Thymus (tissue), 11 donors: ENCODE measurements around the gene MAP6. TPM values are rescaled to one million over a fixed set of nuclear protein-coding genes. Genes with fewer than 3 reads are reported as not detected.

ENCODE experiments used
- DNase-seq, 9 donors: peaks; one replicate each; pipeline ENCODE4 v3.0.0-alpha.2; 2013; ENCODE audit warnings: low spot score in 9 of 9, low read depth in 6 of 9, missing footprints in 1 of 9
- H3K27ac ChIP-seq, 2 donors: one replicate each; pipeline ENCODE4 v1.5.1; 2013; ENCODE audit warnings: control low read depth in 1 of 2, low read depth in 1 of 2, low read length in 1 of 2, mild to moderate bottlenecking in 1 of 2, moderate library complexity in 1 of 2
- H3K27me3 ChIP-seq, 2 donors: one replicate each; pipeline ENCODE4 v1.5.1; 2013; ENCODE audit warnings: low read length in 1 of 2; ENCODE audit not compliant: control insufficient read depth in 2 of 2, insufficient read depth in 1 of 2
- H3K36me3 ChIP-seq, 2 donors: one replicate each; pipeline ENCODE4 v1.5.1; 2013; ENCODE audit warnings: low read length in 1 of 2, mild to moderate bottlenecking in 1 of 2, moderate library complexity in 1 of 2; ENCODE audit not compliant: control insufficient read depth in 2 of 2, insufficient read depth in 2 of 2
- H3K4me1 ChIP-seq, 2 donors: one replicate each; pipeline ENCODE4 v1.5.1; 2013; ENCODE audit warnings: low read length in 2 of 2; ENCODE audit not compliant: control insufficient read depth in 2 of 2, insufficient read depth in 2 of 2
- H3K4me3 ChIP-seq, 2 donors: one replicate each; pipeline ENCODE4 v1.5.1; 2013; ENCODE audit warnings: low read length in 2 of 2, control low read depth in 1 of 2, mild to moderate bottlenecking in 1 of 2
- H3K9me3 ChIP-seq, 2 donors: one replicate each; pipeline ENCODE4 v1.5.1; 2013; ENCODE audit warnings: low read length in 1 of 2, mild to moderate bottlenecking in 1 of 2; ENCODE audit not compliant: control insufficient read depth in 2 of 2, insufficient read depth in 1 of 2
- WGBS: extraction: QIAGEN DNeasy Blood & Tissue Kit; methylation state at CpG from one replicate; pipeline ENCODE4 v1.1.7; 2013; 5-methylcytosine and 5-hydroxymethylcytosine counted together
- polyA plus RNA-seq: library from polyadenylated mRNA; stranded (reverse); fragments of 200-250 nt; gene quantifications from one replicate; pipeline ENCODE4 v1.2.3, GENCODE V29; 2013
- total RNA-seq: library from RNA; stranded (reverse); fragments of 120-200 nt; gene quantifications from one replicate; pipeline ENCODE4 v1.2.4, GENCODE V29; 2013
- donor health status: healthy.

Gene MAP6
- total and polyA plus RNA-seq, 2 donors, result 1.3 TPM

- DNase-seq, result no peak
- 95% methylated on average over 6 of the region's 6 CpGs for WGBS
- no peaks in the 10 kb centered on the region for H3K4me1 ChIP-seq
Measured at GRCh38 chr11:75576017-75576416, 92.8 kb downstream of the MAP6 start.

DNA sequence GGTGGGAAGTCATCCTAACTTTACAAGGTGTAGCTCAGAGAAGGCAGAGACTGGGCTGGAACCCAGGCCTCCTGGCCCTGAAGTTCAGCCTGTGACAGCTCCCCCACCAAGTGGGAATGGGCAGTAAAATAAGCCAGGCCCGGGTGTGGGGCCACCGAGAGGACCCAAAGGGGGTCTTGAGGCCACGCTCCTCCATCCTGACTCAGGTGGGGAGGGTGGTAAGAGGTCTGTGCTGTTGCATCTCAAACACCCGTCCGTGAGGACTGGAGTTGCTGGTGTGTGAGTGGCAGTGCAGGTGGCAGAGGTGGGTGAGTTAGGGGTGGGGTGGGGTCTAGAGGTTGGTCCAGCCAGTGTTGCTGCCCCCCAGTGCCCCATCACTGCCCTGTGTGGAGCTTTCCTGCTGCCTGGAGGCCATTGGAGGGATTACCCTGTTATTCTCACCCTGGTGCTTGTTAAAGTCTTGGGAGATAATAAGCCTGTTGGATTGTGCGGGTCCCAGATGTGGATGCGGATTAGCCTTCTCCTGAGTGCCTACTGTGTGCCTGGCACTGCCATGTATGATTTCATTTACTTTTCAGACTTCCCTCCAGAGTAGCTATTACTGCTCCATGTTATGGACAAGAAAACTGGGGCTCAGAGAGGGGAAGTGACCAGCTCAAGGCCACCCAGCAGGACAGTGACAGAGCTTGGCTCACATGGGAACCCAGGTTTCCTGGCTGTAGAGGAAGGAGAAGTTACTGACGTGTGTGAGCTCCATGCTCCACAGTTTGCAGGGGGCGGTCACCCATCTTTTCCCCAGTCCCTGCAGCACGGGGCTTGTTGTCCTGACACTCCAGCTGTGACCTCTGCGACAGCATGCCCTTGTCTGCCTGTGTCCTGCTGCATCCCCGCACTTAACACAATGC lies 93.9 kb downstream of the MAP6 start:
- H3K27ac ChIP-seq, result peak overlapping the region in 1 of 2 donors; percentile 20
- WGBS, result 91% methylated on average over 12 of the region's 12 CpGs
- no peak overlapping the region for H3K4me3 ChIP-seq
- H3K27me3 ChIP-seq, result no peaks in the 10 kb centered on the region
- peaks cover 16 to 24% of the 10 kb centered on the region in 2 donors for H3K36me3 ChIP-seq
- DNase-seq, result no peak
- no peaks in the 10 kb centered on the region for H3K4me1 ChIP-seq
- no peaks in the 10 kb centered on the region for H3K9me3 ChIP-seq

More at GRCh38 chr11:75576017-75576416, 92.8 kb downstream of the MAP6 start:
- peaks cover 7 to 18% of the 10 kb centered on the region in 2 donors for H3K36me3 ChIP-seq
- H3K4me3 ChIP-seq, result no peak overlapping the region
- no peaks in the 10 kb centered on the region for H3K9me3 ChIP-seq
- no peaks in the 10 kb centered on the region for H3K27me3 ChIP-seq
- H3K27ac ChIP-seq, result no peak overlapping the region

GRCh38 chr11:75572744-75573143 lies 96.1 kb downstream of the MAP6 start:
- H3K4me3 ChIP-seq, result no peak overlapping the region

DNA sequence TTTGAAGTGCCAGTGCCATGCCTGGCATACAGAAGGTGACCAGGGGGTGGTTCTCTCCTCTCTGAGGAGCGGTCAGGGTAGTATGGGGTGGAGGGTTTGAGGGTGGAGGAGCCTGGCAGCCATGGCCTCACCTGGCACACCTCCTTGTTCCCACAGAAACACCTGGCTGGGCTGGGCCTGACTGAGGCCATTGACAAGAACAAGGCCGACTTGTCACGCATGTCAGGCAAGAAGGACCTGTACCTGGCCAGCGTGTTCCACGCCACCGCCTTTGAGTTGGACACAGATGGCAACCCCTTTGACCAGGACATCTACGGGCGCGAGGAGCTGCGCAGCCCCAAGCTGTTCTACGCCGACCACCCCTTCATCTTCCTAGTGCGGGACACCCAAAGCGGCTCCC lies 97.2 kb downstream of the MAP6 start:
- Histone ChIP-seq H3K27ac (no peak overlapping the region), H3K9me3 (no peaks in the 10 kb centered on the region), H3K36me3 (peaks cover 24 to 48% of the 10 kb centered on the region in 2 donors), H3K27me3 (no peaks in the 10 kb centered on the region), H3K4me3 (no peak overlapping the region), H3K4me1 (no peaks in the 10 kb centered on the region)
- 98% methylated on average over 14 of the region's 14 CpGs for WGBS
- DNase-seq, result no peak

More at GRCh38 chr11:75572744-75573143, 96.1 kb downstream of the MAP6 start:
- no peaks in the 10 kb centered on the region for H3K9me3 ChIP-seq
- H3K4me1 ChIP-seq, result no peaks in the 10 kb centered on the region
- peaks cover 24 to 39% of the 10 kb centered on the region in 2 donors for H3K36me3 ChIP-seq
- H3K27me3 ChIP-seq, result no peaks in the 10 kb centered on the region
- DNase-seq, result no peak
- 83% methylated on average over 8 of the region's 8 CpGs for WGBS
- no peak overlapping the region for H3K27ac ChIP-seq

DNA sequence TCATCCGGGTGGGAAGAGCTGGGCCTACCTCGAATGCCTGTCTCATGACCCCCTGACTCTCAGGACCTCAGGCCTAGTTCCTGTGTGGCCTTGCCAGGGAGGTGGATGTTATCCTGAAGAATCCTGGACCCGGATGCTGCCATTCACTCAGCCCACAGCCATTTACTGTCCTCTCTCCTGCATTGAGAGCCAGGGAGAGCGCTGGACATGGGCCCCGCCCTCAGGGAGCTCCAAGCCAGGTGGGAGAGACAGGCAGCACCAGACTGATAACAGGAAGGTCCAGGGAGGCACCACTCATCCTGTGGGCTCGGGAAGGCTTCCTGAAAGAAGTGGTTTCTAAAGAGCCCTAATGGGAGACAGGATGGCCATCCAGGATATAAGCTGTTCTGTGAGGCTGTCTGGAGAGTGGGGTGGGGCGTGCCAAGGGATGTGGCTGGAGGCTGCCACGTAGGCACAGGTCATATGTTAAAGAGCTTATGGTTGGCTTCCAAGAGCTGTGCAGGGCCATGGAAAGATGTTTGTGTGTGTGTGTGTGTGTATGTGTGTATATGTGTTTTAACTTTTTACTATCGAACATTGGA lies 98.2 kb downstream of the MAP6 start:
- DNase-seq, result no peak
- Histone ChIP-seq H3K27me3 (no peaks in the 10 kb centered on the region), H3K36me3 (peaks cover 24 to 49% of the 10 kb centered on the region in 2 donors), H3K4me3 (no peak overlapping the region), H3K27ac (no peak overlapping the region), H3K9me3 (no peaks in the 10 kb centered on the region), H3K4me1 (peaks cover 0 to 7% of the 10 kb centered on the region in 2 donors)
- 85% methylated on average over 9 of the region's 9 CpGs for WGBS

DNA sequence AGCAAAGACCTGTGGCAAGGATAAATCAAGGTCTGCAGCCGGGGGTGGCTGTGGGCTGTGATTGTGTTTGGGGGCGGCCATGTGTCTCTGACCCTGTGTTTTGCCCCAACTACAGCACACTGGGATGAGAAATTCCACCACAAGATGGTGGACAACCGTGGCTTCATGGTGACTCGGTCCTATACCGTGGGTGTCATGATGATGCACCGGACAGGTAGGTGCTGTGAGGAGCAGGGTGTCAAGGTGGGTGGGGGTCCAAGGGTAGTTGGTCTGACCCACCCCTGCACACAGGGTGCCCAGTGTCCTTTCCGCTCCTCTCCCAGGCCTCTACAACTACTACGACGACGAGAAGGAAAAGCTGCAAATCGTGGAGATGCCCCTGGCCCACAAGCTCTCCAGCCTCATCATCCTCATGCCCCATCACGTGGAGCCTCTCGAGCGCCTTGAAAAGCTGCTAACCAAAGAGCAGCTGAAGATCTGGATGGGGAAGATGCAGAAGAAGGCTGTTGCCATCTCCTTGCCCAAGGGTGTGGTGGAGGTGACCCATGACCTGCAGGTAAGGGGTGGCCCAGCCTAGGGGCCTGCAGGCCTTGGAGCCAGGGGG lies 100.1 kb downstream of the MAP6 start:
- DNase-seq, result no peak
- Histone ChIP-seq H3K27ac (no peak overlapping the region), H3K4me1 (peaks cover 0 to 19% of the 10 kb centered on the region in 2 donors), H3K9me3 (no peaks in the 10 kb centered on the region), H3K4me3 (no peak overlapping the region), H3K36me3 (peaks cover 24 to 49% of the 10 kb centered on the region in 2 donors), H3K27me3 (no peaks in the 10 kb centered on the region)
- WGBS, result 90% methylated on average over 14 of the region's 14 CpGs

- 97% methylated on average over 6 of the region's 6 CpGs for WGBS
- H3K27ac ChIP-seq, result no peak overlapping the region
- H3K9me3 ChIP-seq, result no peaks in the 10 kb centered on the region
- H3K27me3 ChIP-seq, result no peaks in the 10 kb centered on the region
- no peak overlapping the region for H3K4me3 ChIP-seq
- H3K36me3 ChIP-seq, result peaks cover 24 to 49% of the 10 kb centered on the region in 2 donors
- DNase-seq, result no peak
- peaks cover 0 to 27% of the 10 kb centered on the region in 2 donors for H3K4me1 ChIP-seq
Measured at GRCh38 chr11:75567971-75568370, 100.9 kb downstream of the MAP6 start.

DNA sequence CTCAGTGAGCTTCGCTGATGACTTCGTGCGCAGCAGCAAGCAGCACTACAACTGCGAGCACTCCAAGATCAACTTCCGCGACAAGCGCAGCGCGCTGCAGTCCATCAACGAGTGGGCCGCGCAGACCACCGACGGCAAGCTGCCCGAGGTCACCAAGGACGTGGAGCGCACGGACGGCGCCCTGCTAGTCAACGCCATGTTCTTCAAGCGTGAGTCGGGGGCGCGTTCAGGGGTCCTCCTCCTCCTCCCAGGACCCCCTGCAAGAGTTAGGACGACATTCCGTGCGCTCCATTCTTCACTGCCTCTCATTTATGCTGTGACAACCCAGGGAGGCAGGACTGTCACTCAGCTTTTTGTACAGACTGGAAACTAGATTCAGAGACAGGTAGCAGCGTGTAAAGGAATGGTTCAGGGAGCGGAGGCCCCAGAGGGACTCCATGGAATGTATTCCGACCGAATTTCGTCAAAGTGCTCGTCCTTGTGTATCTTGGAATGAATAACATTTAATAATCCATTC lies 102.0 kb downstream of the MAP6 start:
- Histone ChIP-seq H3K9me3 (no peaks in the 10 kb centered on the region), H3K4me1 (peaks cover under 1 to 31% of the 10 kb centered on the region in 2 donors), H3K27me3 (no peaks in the 10 kb centered on the region), H3K36me3 (peaks cover 18 to 39% of the 10 kb centered on the region in 2 donors), H3K4me3 (no peak overlapping the region), H3K27ac (no peak overlapping the region)
- DNase-seq, result no peak
- WGBS, result 98% methylated on average over 34 of the region's 34 CpGs
